ENCODE measurements around the gene CMTM2. TPM values are rescaled to one million over a fixed set of nuclear protein-coding genes. Genes with fewer than 3 reads are reported as not detected.
"Not testable (repeated sequence)": the region's sequence is repeated elsewhere in the genome, so short reads cannot be mapped to it uniquely, and the experiment has no call there.

Gene CMTM2
- total RNA-seq, 1 donor from 2014 or later: not detected

- H3K27ac ChIP-seq: no peak overlapping the region
- no peak overlapping the region for H3K4me2 ChIP-seq
- Mint-ChIP-seq H3K4me1 (no peaks in the 10 kb centered on the region), H3K9me3 (no peaks in the 10 kb centered on the region), H3K36me3 (peaks cover 13% of the 10 kb centered on the region), H3K4me3 (no peak overlapping the region), H3K27ac (no peak overlapping the region), H3K27me3 (ENCODE audit: insufficient read depth, low read depth) (no peaks in the 10 kb centered on the region)
- H3K9me3 ChIP-seq (ENCODE audit: low read depth): no peaks in the 10 kb centered on the region
- no peak overlapping the region for H3K9ac ChIP-seq
- no peak for DNase-seq (ENCODE audit: low spot score)
- no peak for TF ChIP-seq EZH2 (IDR thresholded peaks at IDR 0.05)
- H3K27me3 ChIP-seq: no peaks in the 10 kb centered on the region
- no peaks in the 10 kb centered on the region for H3K36me3 ChIP-seq
- no peaks in the 10 kb centered on the region for H4K20me1 ChIP-seq (ENCODE audit: low read depth)
- H3K4me3 ChIP-seq: no peak overlapping the region
- H3F3A ChIP-seq (ENCODE audit: low read depth): no peaks in the 10 kb centered on the region
- no peaks in the 10 kb centered on the region for H3K79me2 ChIP-seq (ENCODE audit: low read depth)
- H2AFZ ChIP-seq (replicated peaks): no peak overlapping the region
- no peaks in the 10 kb centered on the region for H3K4me1 ChIP-seq
Observed at GRCh38 chr16:66562986-66563385, 16.3 kb upstream of the CMTM2 start.

- Histone ChIP-seq H3K79me2 (ENCODE audit: low read depth) (no peaks in the 10 kb centered on the region), H3K27ac (no peak overlapping the region), H3K4me3 (no peak overlapping the region), H3K9me3 (ENCODE audit: low read depth) (no peaks in the 10 kb centered on the region), H2AFZ (replicated peaks) (no peak overlapping the region), H3K4me2 (no peak overlapping the region), H3K27me3 (no peaks in the 10 kb centered on the region), H3K4me1 (no peaks in the 10 kb centered on the region), H3K36me3 (no peaks in the 10 kb centered on the region), H3F3A (ENCODE audit: low read depth) (no peaks in the 10 kb centered on the region), H4K20me1 (ENCODE audit: low read depth) (no peaks in the 10 kb centered on the region), H3K9ac (no peak overlapping the region)
- Mint-ChIP-seq H3K36me3 (peaks cover 13% of the 10 kb centered on the region), H3K9me3 (no peaks in the 10 kb centered on the region), H3K4me3 (no peak overlapping the region), H3K27me3 (ENCODE audit: insufficient read depth, low read depth) (no peaks in the 10 kb centered on the region), H3K27ac (no peak overlapping the region), H3K4me1 (no peaks in the 10 kb centered on the region)
- no peak for TF ChIP-seq EZH2 (IDR thresholded peaks at IDR 0.05)
- TF ChIP-seq, protein P1, sequence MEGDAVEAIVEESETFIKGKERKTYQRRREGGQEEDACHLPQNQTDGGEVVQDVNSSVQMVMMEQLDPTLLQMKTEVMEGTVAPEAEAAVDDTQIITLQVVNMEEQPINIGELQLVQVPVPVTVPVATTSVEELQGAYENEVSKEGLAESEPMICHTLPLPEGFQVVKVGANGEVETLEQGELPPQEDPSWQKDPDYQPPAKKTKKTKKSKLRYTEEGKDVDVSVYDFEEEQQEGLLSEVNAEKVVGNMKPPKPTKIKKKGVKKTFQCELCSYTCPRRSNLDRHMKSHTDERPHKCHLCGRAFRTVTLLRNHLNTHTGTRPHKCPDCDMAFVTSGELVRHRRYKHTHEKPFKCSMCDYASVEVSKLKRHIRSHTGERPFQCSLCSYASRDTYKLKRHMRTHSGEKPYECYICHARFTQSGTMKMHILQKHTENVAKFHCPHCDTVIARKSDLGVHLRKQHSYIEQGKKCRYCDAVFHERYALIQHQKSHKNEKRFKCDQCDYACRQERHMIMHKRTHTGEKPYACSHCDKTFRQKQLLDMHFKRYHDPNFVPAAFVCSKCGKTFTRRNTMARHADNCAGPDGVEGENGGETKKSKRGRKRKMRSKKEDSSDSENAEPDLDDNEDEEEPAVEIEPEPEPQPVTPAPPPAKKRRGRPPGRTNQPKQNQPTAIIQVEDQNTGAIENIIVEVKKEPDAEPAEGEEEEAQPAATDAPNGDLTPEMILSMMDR (IDR thresholded peaks at IDR 0.05): no peak
- TF ChIP-seq EZH2phosphoT487 (IDR thresholded peaks at IDR 0.05): no peak
- DNase-seq (ENCODE audit: low spot score): no peak
Observed at GRCh38 chr16:66563574-66564334, 15.5 kb upstream of the CMTM2 start.

GRCh38 chr16:66566051-66566901 is 13.0 kb upstream of the CMTM2 start, which contains the start of gene CMTM1:
TSS of gene CMTM1 (plus strand) at chr16:66566439. CDS start at chr16:66566514, 75 bp downstream.
- DNase-seq (ENCODE audit: low spot score): no peak
- H3K9ac ChIP-seq: no peak within 1 kb of the TSS
- no peak within 1 kb of the TSS for H3K27ac ChIP-seq
- no peak within 1 kb of the TSS for H3K4me3 ChIP-seq
- H3K36me3 Mint-ChIP-seq: peaks cover 6% of the 10 kb centered on the region
- TF ChIP-seq EZH2phosphoT487 (IDR thresholded peaks at IDR 0.05) (no peak), EZH2 (IDR thresholded peaks at IDR 0.05) (no peak)
- TF ChIP-seq, protein P1 (IDR thresholded peaks at IDR 0.05): no peak
- H3K27me3 ChIP-seq: no peaks in the 10 kb centered on the region
- H3K27me3 Mint-ChIP-seq (ENCODE audit: insufficient read depth, low read depth): no peaks in the 10 kb centered on the region
- no peaks in the 10 kb centered on the region for H3F3A ChIP-seq (ENCODE audit: low read depth)
- H3K27ac Mint-ChIP-seq: no peak within 1 kb of the TSS
- no peak within 1 kb of the TSS for H2AFZ ChIP-seq (replicated peaks)
- no peak within 1 kb of the TSS for H3K4me2 ChIP-seq
- H4K20me1 ChIP-seq (ENCODE audit: low read depth): no peaks in the 10 kb centered on the region
- H3K9me3 Mint-ChIP-seq: no peaks in the 10 kb centered on the region
- H3K9me3 ChIP-seq (ENCODE audit: low read depth): no peaks in the 10 kb centered on the region
- no peaks in the 10 kb centered on the region for H3K36me3 ChIP-seq
- no peaks in the 10 kb centered on the region for H3K4me1 ChIP-seq
- no peaks in the 10 kb centered on the region for H3K79me2 ChIP-seq (ENCODE audit: low read depth)
- H3K4me1 Mint-ChIP-seq: no peaks in the 10 kb centered on the region
- H3K4me3 Mint-ChIP-seq: no peak within 1 kb of the TSS

GRCh38 chr16:66567270-66567669 is 12.0 kb upstream of the CMTM2 start:
- H2AFZ ChIP-seq (replicated peaks); H3K9ac ChIP-seq; H3K36me3 ChIP-seq; H3K27me3 Mint-ChIP-seq (ENCODE audit: insufficient read depth, low read depth); H3K27ac Mint-ChIP-seq; H3K27ac ChIP-seq; H3K4me1 Mint-ChIP-seq; H3K4me2 ChIP-seq; H3K4me3 Mint-ChIP-seq; H3K9me3 ChIP-seq (ENCODE audit: low read depth); H3K36me3 Mint-ChIP-seq; DNase-seq (ENCODE audit: low spot score); H4K20me1 ChIP-seq (ENCODE audit: low read depth); H3F3A ChIP-seq (ENCODE audit: low read depth); H3K4me1 ChIP-seq; H3K4me3 ChIP-seq; H3K79me2 ChIP-seq (ENCODE audit: low read depth); H3K9me3 Mint-ChIP-seq; H3K27me3 ChIP-seq: not testable (repeated sequence)

Data from neural progenitor cell (in vitro differentiated cells).